Trophoblast cell (in vitro differentiated cells and primary cell): ENCODE results near the gene KISS1R.

ENCODE experiments used
- DNase-seq, 2 donors: peaks; one replicate each; pipeline ENCODE4 v3.0.0-alpha.2; 2016
- H2AFZ ChIP-seq: 2 replicates; pipeline ENCODE4 v1.6.1; 2013; ENCODE audit warnings: low read length, moderate library complexity, mild to moderate bottlenecking; ENCODE audit not compliant: insufficient read depth, poor library complexity
- H2AK5ac ChIP-seq: 2 replicates; pipeline ENCODE4 v1.6.1; 2013; ENCODE audit warnings: mild to moderate bottlenecking, low read length
- H2BK120ac ChIP-seq: 2 replicates; pipeline ENCODE4 v1.6.1; 2013; ENCODE audit warnings: low read length, mild to moderate bottlenecking, moderate library complexity; ENCODE audit not compliant: insufficient read depth, poor library complexity
- H2BK12ac ChIP-seq: 2 replicates; pipeline ENCODE4 v1.6.1; 2013; ENCODE audit warnings: mild to moderate bottlenecking, low read length, moderate library complexity
- H2BK5ac ChIP-seq: 2 replicates; pipeline ENCODE4 v1.6.1; 2013; ENCODE audit warnings: low read length, low read depth, moderate library complexity, mild to moderate bottlenecking; ENCODE audit not compliant: poor library complexity
- H3K14ac ChIP-seq: 2 replicates; pipeline ENCODE4 v1.6.1; 2013; ENCODE audit warnings: mild to moderate bottlenecking, low read length
- H3K18ac ChIP-seq: 2 replicates; pipeline ENCODE4 v1.6.1; 2013; ENCODE audit warnings: mild to moderate bottlenecking, low read length
- H3K23ac ChIP-seq: 2 replicates; pipeline ENCODE4 v1.6.1; 2013; ENCODE audit warnings: low read length
- H3K27ac ChIP-seq: 2 replicates; pipeline ENCODE4 v1.5.1; 2013; ENCODE audit warnings: low read depth, mild to moderate bottlenecking, inconsistent platforms, low read length, moderate library complexity
- H3K27me3 ChIP-seq: 2 replicates; pipeline ENCODE4 v1.6.1; 2013; ENCODE audit warnings: inconsistent platforms, mild to moderate bottlenecking, low read length, moderate library complexity; ENCODE audit not compliant: insufficient read depth
- H3K36me3 ChIP-seq, 2 experiments: 1 replicate in 1 of 2; 2 replicates in 1 of 2; pipeline ENCODE4 v1.6.1; 2013; ENCODE audit warnings: low read length in 2 of 2, mild to moderate bottlenecking in 2 of 2, moderate library complexity in 1 of 2; ENCODE audit not compliant: insufficient read depth in 2 of 2, control insufficient read depth in 1 of 2
- H3K4ac ChIP-seq: 2 replicates; pipeline ENCODE4 v1.6.1; 2013; ENCODE audit warnings: low read depth, mild to moderate bottlenecking, low read length, moderate library complexity
- H3K4me1 ChIP-seq, 2 experiments: 1 replicate in 1 of 2; 2 replicates in 1 of 2; pipeline ENCODE4 v1.6.1; 2013; ENCODE audit warnings: low read length in 2 of 2, mild to moderate bottlenecking in 2 of 2, moderate library complexity in 1 of 2; ENCODE audit not compliant: insufficient read depth in 2 of 2, control insufficient read depth in 1 of 2
- H3K4me2 ChIP-seq: 2 replicates; pipeline ENCODE4 v1.6.1; 2013; ENCODE audit warnings: inconsistent platforms, mild to moderate bottlenecking, low read length, moderate library complexity
- H3K4me3 ChIP-seq: 2 replicates; pipeline ENCODE4 v1.5.1; 2013; ENCODE audit warnings: mild to moderate bottlenecking, low read depth, low read length, inconsistent platforms
- H3K79me1 ChIP-seq: one replicate; pipeline ENCODE4 v1.6.1; 2013; ENCODE audit warnings: low read length
- H3K79me2 ChIP-seq: 2 replicates; pipeline ENCODE4 v1.6.1; 2013; ENCODE audit warnings: low read length, mild to moderate bottlenecking; ENCODE audit not compliant: control insufficient read depth, insufficient read depth, poor library complexity
- H3K9ac ChIP-seq: 2 replicates; pipeline ENCODE4 v1.6.1; 2013; ENCODE audit warnings: mild to moderate bottlenecking, low read length
- H3K9me3 ChIP-seq: 2 replicates; pipeline ENCODE4 v1.6.1; 2013; ENCODE audit warnings: low read depth, mild to moderate bottlenecking, control low read depth, inconsistent platforms, low read length; ENCODE audit not compliant: insufficient read depth
- H4K12ac ChIP-seq: 2 replicates; pipeline ENCODE4 v1.6.1; 2013; ENCODE audit warnings: low read depth, mild to moderate bottlenecking, low read length, moderate library complexity
- H4K8ac ChIP-seq: 2 replicates; pipeline ENCODE4 v1.6.1; 2013; ENCODE audit warnings: low read depth, mild to moderate bottlenecking, low read length, moderate library complexity
- H4K91ac ChIP-seq: one replicate; pipeline ENCODE4 v1.6.1; 2013; ENCODE audit warnings: low read depth, mild to moderate bottlenecking, low read length, moderate library complexity
- WGBS: extraction: QIAGEN DNeasy Blood & Tissue Kit; methylation state at CpG from one replicate; pipeline ENCODE4 v1.1.7; 2013; ENCODE audit warnings: missing lambda C conversion rate; ENCODE audit not compliant: insufficient read length, insufficient coverage; ENCODE audit errors: extremely low coverage; 5-methylcytosine and 5-hydroxymethylcytosine counted together

KISS1R gene

DNA sequence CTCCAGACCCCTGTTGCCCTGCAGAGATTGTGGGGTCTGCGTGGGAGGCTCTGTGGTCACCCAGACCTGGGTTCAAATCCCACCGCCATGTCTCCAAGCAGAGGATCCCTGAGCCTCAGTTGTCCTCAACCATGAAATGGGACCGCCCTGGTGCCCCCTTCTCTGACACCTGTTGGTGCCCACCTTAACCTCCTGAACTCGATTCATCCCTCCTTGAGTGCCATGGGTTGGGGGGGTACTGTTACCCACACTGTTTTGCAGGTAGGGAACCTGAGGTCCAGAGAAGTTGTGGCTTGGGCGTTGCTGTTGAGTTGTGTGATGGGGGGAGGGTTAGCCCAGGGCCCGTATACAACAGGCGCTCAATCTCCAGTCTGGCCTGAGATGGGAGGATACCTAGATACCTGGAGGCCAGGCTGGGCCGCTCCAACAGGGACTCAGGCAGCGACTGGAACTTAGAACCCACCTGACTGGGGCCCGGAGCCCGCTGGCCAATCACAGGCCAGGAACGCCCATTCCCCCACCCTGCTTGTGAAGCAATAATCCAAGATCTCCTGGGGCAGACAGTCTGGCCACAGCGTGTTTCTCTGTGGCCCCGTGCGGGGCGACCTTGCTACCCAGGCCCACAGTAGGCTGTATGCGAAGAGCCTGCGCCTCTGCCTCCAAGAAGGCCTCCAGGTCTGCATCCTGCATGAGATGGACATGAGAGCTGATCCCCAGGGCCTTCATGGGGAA lies 11.5 kb downstream of the KISS1R start:
- Histone ChIP-seq H2AK5ac (peak overlapping the region; percentile 42), H3K4me1 (peaks cover 34 to 42% of the 10 kb centered on the region in 2 experiments), H2BK5ac (peak overlapping the region; percentile 77), H4K8ac (peak overlapping the region; percentile 21), H2BK12ac (peak overlapping the region; percentile 29), H3K4me3 (no peak overlapping the region), H3K4ac (peak overlapping the region; percentile 99), H3K27me3 (no peaks in the 10 kb centered on the region), H3K23ac (peak overlapping the region; percentile 58), H3K14ac (peak overlapping the region; percentile 47), H2BK120ac (peak overlapping the region; percentile 57), H4K12ac (no peak overlapping the region), H2AFZ (no peak overlapping the region), H3K4me2 (peak overlapping the region; percentile 87), H3K79me1 (peaks cover 63% of the 10 kb centered on the region), H3K18ac (peak overlapping the region; percentile 44), H3K36me3 (peaks cover 40 to 45% of the 10 kb centered on the region in 2 experiments), H3K9ac (peak overlapping the region; percentile 8), H3K79me2 (peaks cover 51% of the 10 kb centered on the region), H3K9me3 (peaks cover 2% of the 10 kb centered on the region), H3K27ac (peak overlapping the region; percentile 98), H4K91ac (peak overlapping the region; percentile 33)
- no CpG with 5 or more reads among the region's 18 CpGs for WGBS
- DNase-seq = peak; percentile 98 to 99

DNA sequence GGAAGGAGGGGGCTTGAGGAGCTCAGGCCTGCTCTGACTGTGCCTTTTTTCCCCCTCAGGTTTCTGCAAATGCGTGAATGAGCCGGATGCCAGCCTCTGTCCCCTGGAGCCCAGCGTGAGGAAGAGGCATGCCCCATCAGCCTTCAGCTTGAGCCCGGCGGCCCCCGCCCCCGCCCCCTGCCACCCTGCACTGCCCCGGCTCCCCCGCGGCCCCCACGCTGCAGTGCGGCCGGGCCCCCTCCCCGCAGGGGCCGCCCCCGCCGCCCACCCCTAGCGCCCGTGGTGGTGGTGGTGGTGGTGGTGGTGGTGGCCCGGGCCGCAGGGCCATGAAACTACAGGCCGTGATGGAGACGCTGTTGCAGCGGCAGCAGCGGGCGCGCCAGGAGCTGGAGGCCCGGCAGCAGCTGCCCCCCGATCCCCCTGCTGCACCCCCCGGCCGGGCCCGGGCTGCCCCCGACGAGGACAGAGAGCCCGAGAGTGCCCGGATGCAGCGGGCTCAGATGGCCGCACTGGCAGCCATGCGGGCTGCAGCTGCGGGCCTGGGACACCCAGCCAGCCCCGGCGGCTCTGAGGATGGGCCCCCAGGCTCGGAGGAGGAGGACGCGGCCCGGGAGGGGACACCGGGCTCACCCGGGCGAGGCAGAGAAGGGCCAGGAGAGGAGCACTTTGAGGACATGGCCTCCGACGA lies 12.2 kb downstream of the KISS1R start:
- H3K27me3 ChIP-seq = no peaks in the 10 kb centered on the region
- peak overlapping the region; percentile 28 for H3K14ac ChIP-seq
- H3K4me1 ChIP-seq = peaks cover 35 to 43% of the 10 kb centered on the region in 2 experiments
- no peak overlapping the region for H2AK5ac ChIP-seq
- WGBS = no CpG with 5 or more reads among the region's 51 CpGs
- H2BK5ac ChIP-seq = peak overlapping the region; percentile 1
- H2BK120ac ChIP-seq = peak overlapping the region; percentile 29
- peak overlapping the region; percentile 71 for H3K27ac ChIP-seq
- H3K4ac ChIP-seq = peak overlapping the region; percentile 71
- H3K4me2 ChIP-seq = peak overlapping the region; percentile 3
- H3K79me2 ChIP-seq = peaks cover 58% of the 10 kb centered on the region
- H2BK12ac ChIP-seq = peak overlapping the region; percentile 5
- H4K91ac ChIP-seq = no peak overlapping the region
- H3K23ac ChIP-seq = no peak overlapping the region
- H2AFZ ChIP-seq = no peak overlapping the region
- H3K9ac ChIP-seq = peak overlapping the region; percentile 60
- peak overlapping the region; percentile 43 for H3K18ac ChIP-seq
- DNase-seq = peak; percentile 59 to 68
- H3K9me3 ChIP-seq = no peaks in the 10 kb centered on the region
- peak overlapping the region; percentile 8 for H4K8ac ChIP-seq
- H3K4me3 ChIP-seq = no peak overlapping the region
- H3K79me1 ChIP-seq = peaks cover 64% of the 10 kb centered on the region
- H3K36me3 ChIP-seq = peaks cover 44 to 52% of the 10 kb centered on the region in 2 experiments
- no peak overlapping the region for H4K12ac ChIP-seq

DNA sequence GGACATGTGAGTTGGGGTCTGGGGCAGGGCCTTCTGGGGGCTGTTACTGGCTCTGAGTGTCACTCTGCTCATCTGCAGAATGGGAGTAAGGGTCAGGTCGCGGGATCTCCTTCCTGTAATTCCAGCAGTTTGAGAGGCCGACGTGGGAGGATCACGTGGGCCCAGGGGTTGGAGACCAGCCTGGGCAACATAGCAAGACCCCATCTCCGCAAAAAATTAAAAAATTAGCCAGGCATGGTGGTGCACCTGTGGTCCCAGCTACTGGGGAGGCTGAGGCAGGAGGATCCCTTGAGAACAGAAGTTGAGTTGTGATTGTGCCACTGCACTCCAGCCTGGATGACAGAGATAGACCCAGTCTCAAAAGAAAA lies 12.7 kb downstream of the KISS1R start:
- no peaks in the 10 kb centered on the region for H3K27me3 ChIP-seq
- peaks cover 49 to 57% of the 10 kb centered on the region in 2 experiments for H3K36me3 ChIP-seq
- H3K4me3 ChIP-seq = no peak overlapping the region
- no peak overlapping the region for H3K18ac ChIP-seq
- H3K9me3 ChIP-seq = no peaks in the 10 kb centered on the region
- no peak overlapping the region for H4K91ac ChIP-seq
- peaks cover 64% of the 10 kb centered on the region for H3K79me1 ChIP-seq
- H3K4me1 ChIP-seq = peaks cover 40 to 46% of the 10 kb centered on the region in 2 experiments
- no peak overlapping the region for H2AFZ ChIP-seq
- WGBS = no CpG with 5 or more reads among the region's 6 CpGs
- peaks cover 61% of the 10 kb centered on the region for H3K79me2 ChIP-seq
- H3K23ac ChIP-seq = no peak overlapping the region
- DNase-seq = no peak
- H3K14ac ChIP-seq = peak overlapping the region; percentile 28
- H2BK12ac ChIP-seq = peak overlapping the region; percentile 5
- H3K9ac ChIP-seq = peak overlapping the region; percentile 60
- H4K8ac ChIP-seq = peak overlapping the region; percentile 29
- H3K4ac ChIP-seq = peak overlapping the region; percentile 71
- H3K4me2 ChIP-seq = no peak overlapping the region
- H4K12ac ChIP-seq = no peak overlapping the region
- peak overlapping the region; percentile 22 for H2BK5ac ChIP-seq
- no peak overlapping the region for H2AK5ac ChIP-seq
- H3K27ac ChIP-seq = peak overlapping the region; percentile 71
- peak overlapping the region; percentile 29 for H2BK120ac ChIP-seq

- peaks cover 56% of the 10 kb centered on the region for H3K79me2 ChIP-seq
- peak overlapping the region; percentile 62 for H3K14ac ChIP-seq
- no peak overlapping the region for H3K4me2 ChIP-seq
- H3K27me3 ChIP-seq = no peaks in the 10 kb centered on the region
- H3K23ac ChIP-seq = no peak overlapping the region
- H4K91ac ChIP-seq = peak overlapping the region; percentile 96
- H3K79me1 ChIP-seq = peaks cover 57% of the 10 kb centered on the region
- H3K18ac ChIP-seq = peak overlapping the region; percentile 85
- peak overlapping the region; percentile 31 for H2AK5ac ChIP-seq
- H3K36me3 ChIP-seq = peaks cover 65 to 75% of the 10 kb centered on the region in 2 experiments
- peak overlapping the region; percentile 81 for H4K8ac ChIP-seq
- no peak overlapping the region for H3K9ac ChIP-seq
- peak overlapping the region; percentile 5 for H4K12ac ChIP-seq
- peak overlapping the region; percentile 96 for H3K27ac ChIP-seq
- peak overlapping the region; percentile 94 for H2BK120ac ChIP-seq
- peak overlapping the region; percentile 6 for H2AFZ ChIP-seq
- peak overlapping the region; percentile 38 for H2BK12ac ChIP-seq
- no peak overlapping the region for H3K4me3 ChIP-seq
- H3K4ac ChIP-seq = peak overlapping the region; percentile 80
- DNase-seq = peak in 1 of 2 donors; percentile 57
- WGBS = 100% methylated on average over 3 of the region's 32 CpGs
- H3K9me3 ChIP-seq = no peaks in the 10 kb centered on the region
- H2BK5ac ChIP-seq = peak overlapping the region; percentile 92
- H3K4me1 ChIP-seq = peaks cover 51 to 53% of the 10 kb centered on the region in 2 experiments
Measured at GRCh38 chr19:931860-932647, 14.9 kb downstream of the KISS1R start.
